ENCODE measurements around the gene EMILIN1.
A peak's percentile ranks its signal among the peaks of the same experiment; 100 is the strongest.

EMILIN1 gene

DNA sequence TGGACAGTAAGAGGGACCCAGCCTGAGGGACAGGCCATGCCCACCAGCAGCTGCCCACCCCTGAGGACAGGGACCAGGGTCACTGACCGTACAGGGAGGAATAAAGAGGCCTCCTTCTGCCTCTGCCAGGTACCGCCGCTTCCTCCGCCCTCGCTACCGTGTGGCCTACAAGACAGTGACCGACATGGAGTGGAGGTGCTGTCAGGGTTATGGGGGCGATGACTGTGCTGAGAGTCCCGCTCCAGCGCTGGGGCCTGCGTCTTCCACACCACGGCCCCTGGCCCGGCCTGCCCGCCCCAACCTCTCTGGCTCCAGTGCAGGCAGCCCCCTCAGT lies 2.2 kb downstream of the EMILIN1 start:
- no peak for DNase-seq (ENCODE audit: low spot score)

GRCh38 chr2:27081984-27082772 lies 3.8 kb downstream of the EMILIN1 start:
- no peak for DNase-seq (ENCODE audit: low spot score)

DNA sequence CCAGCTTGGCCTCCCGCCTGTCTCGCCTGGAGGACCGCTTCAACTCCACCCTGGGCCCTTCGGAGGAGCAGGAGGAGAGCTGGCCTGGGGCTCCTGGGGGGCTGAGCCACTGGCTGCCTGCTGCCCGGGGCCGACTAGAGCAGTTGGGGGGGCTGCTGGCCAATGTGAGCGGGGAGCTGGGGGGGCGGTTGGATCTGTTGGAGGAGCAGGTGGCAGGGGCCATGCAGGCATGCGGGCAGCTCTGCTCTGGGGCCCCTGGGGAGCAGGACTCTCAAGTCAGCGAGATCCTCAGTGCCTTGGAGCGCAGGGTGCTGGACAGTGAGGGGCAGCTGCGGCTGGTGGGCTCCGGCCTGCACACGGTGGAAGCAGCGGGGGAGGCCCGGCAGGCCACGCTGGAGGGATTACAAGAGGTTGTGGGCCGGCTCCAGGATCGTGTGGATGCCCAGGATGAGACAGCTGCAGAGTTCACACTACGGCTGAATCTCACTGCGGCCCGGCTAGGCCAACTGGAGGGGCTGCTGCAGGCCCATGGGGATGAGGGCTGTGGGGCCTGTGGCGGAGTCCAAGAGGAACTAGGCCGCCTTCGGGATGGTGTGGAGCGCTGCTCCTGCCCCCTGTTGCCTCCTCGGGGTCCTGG lies 4.5 kb downstream of the EMILIN1 start:
- no peak for DNase-seq (ENCODE audit: low spot score)

GRCh38 chr2:27083410-27084296 lies 5.2 kb downstream of the EMILIN1 start:
- DNase-seq (ENCODE audit: low spot score), result no peak

DNA sequence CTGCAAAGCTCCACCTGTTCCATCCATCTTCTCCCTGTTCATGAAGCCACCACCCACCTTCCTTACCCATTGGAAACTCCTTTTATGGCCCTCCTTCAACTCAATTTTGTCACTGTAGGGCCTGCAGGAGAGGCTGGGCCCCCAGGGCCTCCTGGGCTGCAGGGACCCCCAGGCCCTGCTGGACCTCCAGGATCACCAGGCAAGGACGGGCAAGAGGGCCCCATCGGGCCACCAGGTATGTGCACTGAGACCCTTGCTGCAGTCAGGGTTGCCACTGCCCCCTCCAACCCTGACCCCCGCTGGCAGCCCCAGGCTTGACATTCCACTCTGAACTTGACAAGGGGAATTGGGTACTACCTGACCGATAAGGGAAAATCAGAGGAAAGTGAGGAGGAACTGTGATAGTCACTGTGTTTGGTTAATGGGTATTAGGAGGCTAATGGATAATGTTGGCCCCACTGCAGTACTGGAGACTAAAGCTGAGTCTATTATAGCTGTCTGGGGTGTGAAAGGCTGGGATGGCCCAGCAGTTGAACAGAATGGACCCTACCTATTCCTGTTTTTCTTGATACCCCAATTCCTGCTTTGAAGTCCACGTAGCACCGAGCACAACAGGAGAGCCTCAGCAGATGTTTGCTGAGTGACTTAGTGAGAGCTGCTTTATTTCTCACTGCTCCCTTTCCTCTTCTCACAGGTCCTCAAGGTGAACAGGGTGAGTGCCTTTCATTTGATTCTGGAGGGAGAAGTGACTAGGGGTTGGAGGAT lies 6.1 kb downstream of the EMILIN1 start:
- DNase-seq (ENCODE audit: low spot score), result no peak

GRCh38 chr2:27085062-27085672 lies 6.8 kb downstream of the EMILIN1 start:
- no peak for DNase-seq (ENCODE audit: low spot score)

DNA sequence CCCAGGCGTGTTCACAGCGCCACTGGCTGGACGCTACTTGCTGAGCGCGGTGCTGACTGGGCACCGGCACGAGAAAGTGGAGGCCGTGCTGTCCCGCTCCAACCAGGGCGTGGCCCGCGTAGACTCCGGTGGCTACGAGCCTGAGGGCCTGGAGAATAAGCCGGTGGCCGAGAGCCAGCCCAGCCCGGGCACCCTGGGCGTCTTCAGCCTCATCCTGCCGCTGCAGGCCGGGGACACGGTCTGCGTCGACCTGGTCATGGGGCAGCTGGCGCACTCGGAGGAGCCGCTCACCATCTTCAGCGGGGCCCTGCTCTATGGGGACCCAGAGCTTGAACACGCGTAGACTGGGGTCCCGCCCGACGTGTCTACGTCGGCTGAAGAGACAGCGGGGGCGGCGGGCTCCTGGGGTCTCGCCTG lies 7.3 kb downstream of the EMILIN1 start:
- peak; percentile 80 for DNase-seq (ENCODE audit: low spot score)

DNA sequence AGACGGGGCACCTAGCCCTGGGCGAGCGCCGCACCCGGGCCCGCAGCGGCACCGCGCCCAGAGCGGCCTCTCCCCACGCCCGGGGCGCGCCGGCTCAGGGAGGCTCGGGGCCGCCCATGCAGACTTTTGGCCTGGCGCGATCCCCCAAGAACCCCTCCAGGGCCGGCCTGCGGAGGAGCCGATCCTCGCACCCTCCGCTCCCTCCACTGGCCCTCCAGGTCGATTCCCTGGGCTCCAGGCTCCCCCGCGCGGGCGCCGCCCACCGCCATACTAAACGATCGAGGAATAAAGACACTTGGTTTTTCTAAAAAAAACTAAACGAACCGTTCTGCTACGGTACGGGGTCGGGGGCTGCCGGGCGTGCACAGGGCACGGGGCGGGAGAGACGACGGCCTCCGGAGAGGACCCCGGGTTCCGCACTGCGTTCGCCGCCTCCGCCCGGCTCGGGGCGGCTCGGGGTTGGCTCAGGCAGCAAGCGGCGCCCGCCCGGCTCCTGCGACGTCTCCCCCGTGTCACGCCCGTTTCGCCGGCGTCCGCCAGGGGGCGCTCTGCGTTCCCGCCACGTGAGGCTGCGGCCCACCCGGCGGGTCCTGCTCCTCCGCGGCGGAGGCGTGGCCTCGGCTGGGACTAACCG lies 7.8 kb downstream of the EMILIN1 start:
- DNase-seq (ENCODE audit: low spot score), result peak; percentile 98

DNA sequence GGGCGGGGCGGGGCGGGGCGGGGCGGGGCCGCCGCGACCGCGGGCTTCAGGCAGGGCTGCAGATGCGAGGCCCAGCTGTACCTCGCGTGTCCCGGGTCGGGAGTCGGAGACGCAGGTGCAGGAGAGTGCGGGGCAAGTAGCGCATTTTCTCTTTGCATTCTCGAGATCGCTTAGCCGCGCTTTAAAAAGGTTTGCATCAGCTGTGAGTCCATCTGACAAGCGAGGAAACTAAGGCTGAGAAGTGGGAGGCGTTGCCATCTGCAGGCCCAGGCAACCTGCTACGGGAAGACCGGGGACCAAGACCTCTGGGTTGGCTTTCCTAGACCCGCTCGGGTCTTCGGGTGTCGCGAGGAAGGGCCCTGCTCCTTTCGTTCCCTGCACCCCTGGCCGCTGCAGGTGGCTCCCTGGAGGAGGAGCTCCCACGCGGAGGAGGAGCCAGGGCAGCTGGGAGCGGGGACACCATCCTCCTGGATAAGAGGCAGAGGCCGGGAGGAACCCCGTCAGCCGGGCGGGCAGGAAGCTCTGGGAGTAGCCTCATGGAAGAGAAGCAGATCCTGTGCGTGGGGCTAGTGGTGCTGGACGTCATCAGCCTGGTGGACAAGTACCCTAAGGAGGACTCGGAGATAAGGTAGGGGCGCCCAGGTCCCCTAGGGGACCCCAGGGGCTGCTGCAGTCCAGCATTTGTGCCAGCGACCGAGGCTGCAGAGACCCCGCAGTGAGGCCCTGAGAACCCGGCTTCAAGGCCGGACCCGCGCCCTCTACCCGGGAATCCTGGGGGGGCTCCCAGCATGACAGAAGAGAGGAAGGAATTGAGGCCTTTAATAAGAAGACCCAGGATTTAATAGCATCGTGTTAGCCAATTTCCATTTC lies 8.5 kb downstream of the EMILIN1 start, which contains the start of gene KHK:
TSS of gene KHK (plus strand) at position 49 of the 870 bp plus-strand sequence. CDS start at position 537, 488 bp downstream.
- DNase-seq (ENCODE audit: low spot score), result no peak

DNA sequence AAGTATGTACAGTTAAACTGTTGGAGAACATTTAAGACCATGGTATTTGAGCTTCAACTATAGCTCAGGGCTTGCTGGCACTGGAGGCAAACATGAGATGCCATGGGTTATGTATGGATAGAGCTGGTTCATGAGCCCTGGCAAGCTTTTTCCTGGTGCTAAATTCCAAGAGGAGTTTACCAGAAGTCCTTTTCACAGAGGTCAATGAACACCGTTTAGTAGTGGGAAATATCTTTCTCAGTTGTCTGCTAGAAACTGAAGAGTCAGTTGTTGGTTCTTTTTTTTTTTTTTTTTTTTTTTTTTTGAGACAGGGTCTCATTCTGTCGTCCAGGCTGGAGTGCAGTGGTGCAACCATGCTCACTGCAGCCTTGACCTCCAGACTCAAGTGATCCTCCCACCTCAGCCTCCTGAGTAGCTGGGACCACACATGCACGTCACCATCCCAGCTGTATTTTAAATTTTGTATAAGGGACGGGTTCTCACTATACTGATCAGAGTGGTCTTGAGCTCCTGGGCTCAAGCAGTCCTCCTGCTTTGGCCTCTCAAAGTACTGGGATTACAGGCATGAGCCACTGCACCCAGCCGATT lies 9.5 kb downstream of the EMILIN1 start:
- no peak for DNase-seq (ENCODE audit: low spot score)

DNA sequence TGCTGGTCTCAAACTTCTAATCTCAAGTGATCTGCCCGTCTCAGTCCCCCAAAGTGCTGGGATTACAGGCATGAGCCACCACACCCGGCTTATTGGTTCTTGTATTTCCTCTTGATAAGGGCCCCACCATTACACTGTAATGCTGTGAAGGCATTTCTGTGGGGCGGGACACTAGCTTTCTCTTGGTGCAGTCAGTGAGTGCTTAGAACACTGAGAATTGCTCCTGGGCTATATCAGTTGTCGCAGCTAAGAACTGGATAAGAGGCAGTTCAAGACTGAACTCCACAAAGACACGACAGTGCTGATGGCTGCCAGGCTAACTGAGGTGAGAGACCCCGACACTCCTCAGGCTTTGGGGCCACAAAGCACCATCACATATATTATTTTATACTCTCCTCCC lies 10.2 kb downstream of the EMILIN1 start:
- no peak for DNase-seq (ENCODE audit: low spot score)

DNA sequence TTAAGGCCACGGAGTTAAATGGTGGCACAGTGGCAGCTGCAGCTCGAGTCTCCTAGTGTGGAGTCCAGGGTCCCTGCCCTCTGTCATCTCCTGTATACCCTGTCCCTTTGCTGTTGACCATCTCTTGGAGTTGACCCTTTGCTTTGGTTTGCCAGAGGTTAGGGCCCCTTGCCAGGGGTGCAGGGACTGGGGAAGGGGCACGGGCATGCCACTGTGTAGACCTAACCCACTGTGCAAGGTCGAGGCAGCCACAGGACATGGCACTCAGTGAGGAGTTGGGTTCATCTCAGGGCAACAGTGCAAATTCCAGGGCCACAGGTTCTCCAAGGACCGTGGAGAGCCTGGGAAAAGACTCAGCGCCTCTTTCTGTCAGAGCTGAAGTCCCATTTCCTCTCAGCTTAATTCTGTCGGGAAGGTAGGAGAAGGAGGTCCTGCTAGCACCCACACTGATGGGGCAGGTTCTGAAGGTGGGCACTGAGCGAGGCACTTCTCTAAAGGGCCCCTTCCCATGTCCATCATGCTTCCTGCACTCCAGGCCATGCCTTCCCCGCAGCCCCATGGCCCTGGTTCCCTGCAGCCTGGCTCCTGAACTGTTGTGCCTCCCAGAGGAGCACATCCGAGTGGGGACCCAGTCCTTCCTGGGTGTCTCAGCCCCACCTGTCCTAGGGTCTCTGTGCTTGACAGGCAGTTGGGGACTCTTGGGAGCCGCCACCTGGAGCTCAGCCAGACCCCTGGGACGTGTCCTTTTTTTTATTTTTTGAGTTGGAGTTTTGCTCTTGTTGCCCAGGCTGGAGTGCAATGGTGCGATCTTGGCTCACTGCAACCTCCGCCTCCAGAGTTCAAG lies 10.9 kb downstream of the EMILIN1 start:
- no peak for DNase-seq (ENCODE audit: low spot score)

- no peak for DNase-seq (ENCODE audit: low spot score)
Observed at GRCh38 chr2:27091746-27092695, 13.6 kb downstream of the EMILIN1 start.

DNA sequence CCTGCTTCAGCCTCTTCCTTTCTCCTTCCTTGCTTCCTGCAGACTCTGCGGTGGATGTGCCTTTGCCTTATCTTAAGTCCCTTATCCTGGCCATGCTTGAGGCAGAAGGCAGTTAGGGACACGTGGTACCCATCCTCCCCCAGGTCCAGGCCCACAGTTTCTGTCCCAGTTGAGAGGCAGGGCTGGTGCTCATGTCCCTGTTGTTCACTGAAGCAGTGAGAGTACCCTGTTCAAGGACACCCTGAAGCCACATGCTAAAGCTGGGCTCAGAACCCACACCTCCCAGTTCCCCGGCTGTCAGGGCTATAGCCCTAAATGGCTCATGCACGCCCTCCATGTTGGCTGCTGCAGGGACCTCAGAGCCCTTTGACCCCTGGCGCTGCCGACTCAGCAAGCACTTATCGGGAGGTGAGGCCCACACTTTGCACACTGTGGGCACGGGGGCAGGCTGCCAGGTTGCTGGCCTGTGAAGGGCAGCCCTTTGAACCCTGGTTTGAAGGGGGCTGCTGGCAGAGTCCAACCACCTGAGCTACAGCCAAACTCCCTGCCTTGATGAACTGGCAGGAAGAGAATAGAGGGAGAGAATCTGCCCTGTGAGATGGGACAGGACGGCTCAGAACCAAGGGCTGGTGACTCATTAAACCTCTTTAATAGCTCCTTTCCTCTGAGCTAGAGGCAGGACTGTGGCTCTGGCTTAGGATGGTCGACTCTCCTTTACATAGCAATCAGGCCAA lies 14.4 kb downstream of the EMILIN1 start:
- DNase-seq (ENCODE audit: low spot score), result no peak

- DNase-seq (ENCODE audit: low spot score), result no peak
Observed at GRCh38 chr2:27093430-27094352, 15.3 kb downstream of the EMILIN1 start.
